ENCODE results near the gene ZNF521. TPM values are rescaled to one million over a fixed set of nuclear protein-coding genes. Genes with fewer than 3 reads are reported as not detected.

ZNF521 gene
- total and polyA plus RNA-seq, 2 donors (not counting 3 experiments of a cell fraction or from before 2014, with no cell fraction given), result 111 to 168 TPM

DNA sequence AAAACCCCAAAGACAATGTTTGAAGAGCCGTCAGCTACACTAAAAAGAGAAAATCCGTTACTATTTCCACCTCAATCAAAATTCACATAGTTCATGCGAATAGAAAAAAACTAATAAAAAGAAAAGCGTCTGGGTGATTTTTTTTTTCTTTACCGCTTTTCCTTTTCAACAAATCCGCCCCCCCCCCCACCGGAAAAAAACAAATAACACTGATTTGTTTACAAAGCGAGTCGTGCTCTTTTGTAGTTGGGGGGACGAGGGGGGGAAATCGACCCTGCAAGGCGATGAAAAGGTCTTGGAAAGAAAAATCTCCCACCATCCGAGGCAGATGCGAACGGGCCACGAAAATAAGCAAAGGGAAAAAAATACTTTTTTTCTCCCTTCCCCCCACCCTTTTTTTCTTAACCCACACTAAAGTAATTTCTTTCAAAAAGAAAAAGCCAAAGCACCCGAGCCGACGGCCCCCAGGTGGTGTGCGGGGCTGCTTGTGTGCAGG, 638 bp downstream of the ZNF521 start:
- CTCF ChIA-PET, result interaction anchor here (0.7 to 1.3 kb wide), 3 partner anchors 112 to 1686 kb away, joined by 4 to 5 read pairs (median 4); no protein-coding TSS in a partner anchor
- Histone ChIP-seq H3K36me3 (ENCODE audit: control insufficient read depth in 2 of 2, extremely low read depth in 1 of 2, insufficient read depth in 2 of 2, low read length in 2 of 2) (no peaks in the 10 kb centered on the region), H3K27me3 (ENCODE audit: control insufficient read depth in 2 of 2, insufficient read depth in 2 of 2, low read length in 2 of 2) (no peaks in the 10 kb centered on the region), H3K79me2 (ENCODE audit: control insufficient read depth, insufficient read depth, low read length) (peaks cover 56% of the 10 kb centered on the region), H3K4me3 (replicated peaks in 1 of 3; ENCODE audit: insufficient read depth in 1 of 3, low read depth in 1 of 3, low read length in 3 of 3) (peak overlapping the region; percentile 90 to 100 (median 99)), H4K20me1 (replicated peaks; ENCODE audit: control insufficient read depth, extremely low read depth, insufficient read depth, low read length) (peaks cover 5% of the 10 kb centered on the region), H3K4me2 (ENCODE audit: insufficient read depth, low read length) (peak overlapping the region; percentile 73), H3K9me1 (replicated peaks; ENCODE audit: control insufficient read depth, extremely low read depth, insufficient read depth, low read length) (peaks cover 4% of the 10 kb centered on the region), H3K9me3 (replicated peaks; ENCODE audit: control insufficient read depth, insufficient read depth, low read length) (no peaks in the 10 kb centered on the region), H3K4me1 (ENCODE audit: control insufficient read depth, extremely low read depth, insufficient read depth, low read length) (peaks cover 38% of the 10 kb centered on the region), H3K27ac (ENCODE audit: insufficient read depth, low read depth, low read length) (peak overlapping the region; percentile 98), H2AFZ (ENCODE audit: low read depth, low read length) (no peak overlapping the region), H3K9ac (replicated peaks; ENCODE audit: extremely low read depth, insufficient read depth, low read length) (peak overlapping the region; percentile 100)
- dilution Hi-C loops (cut with MboI; ENCODE audit: extremely low pct_ligation_motif_present, low sequenced_read_pairs), result no loop called here
- FAIRE-seq (no peak), DNase-seq (ENCODE audit: low read depth, low spot score) (no peak)
- TF ChIP-seq GATA2 (IDR thresholded peaks at IDR 0.05; ENCODE audit: insufficient read depth, insufficient read length, low read depth, low read length) (no peak), POLR2A (IDR thresholded peaks at IDR 0.05; ENCODE audit: low read depth, low read length) (no peak), CTCF (IDR thresholded peaks at IDR 0.05; ENCODE audit: extremely low read depth in 1 of 2, insufficient read depth in 1 of 2, low read depth in 1 of 2, low read length in 2 of 2) (no peak), EZH2 (IDR thresholded peaks at IDR 0.05; ENCODE audit: borderline replicate concordance, low read depth, low read length, severe bottlenecking) (no peak), FOS (IDR thresholded peaks at IDR 0.05; ENCODE audit: borderline replicate concordance, insufficient read depth, low read length) (no peak), POLR2AphosphoS5 (IDR thresholded peaks at IDR 0.05; ENCODE audit: insufficient read depth, low read depth, low read length) (no peak), MYC (IDR thresholded peaks at IDR 0.05; ENCODE audit: low read depth, low read length) (no peak), JUN (IDR thresholded peaks at IDR 0.05; ENCODE audit: borderline replicate concordance, insufficient read depth, insufficient read length, low read depth) (no peak)
- TF ChIP-seq, protein P1, sequence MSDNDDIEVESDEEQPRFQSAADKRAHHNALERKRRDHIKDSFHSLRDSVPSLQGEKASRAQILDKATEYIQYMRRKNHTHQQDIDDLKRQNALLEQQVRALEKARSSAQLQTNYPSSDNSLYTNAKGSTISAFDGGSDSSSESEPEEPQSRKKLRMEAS (IDR thresholded peaks at IDR 0.05; ENCODE audit: insufficient read depth, insufficient read length), result no peak
- BruUV-seq (replicated peaks), result no TSS peak
- POLR2A ChIA-PET, result interaction anchor here (0.6 to 1.8 kb wide), 7 partner anchors 93 to 544 kb away, joined by 3 to 13 read pairs (median 3); no protein-coding TSS in a partner anchor
- intact Hi-C loops (cut with micrococcal nuclease), result loop anchor here (5.0 kb wide), 5 partner anchors 74 to 749 kb away; no protein-coding TSS in a partner anchor

Data from endothelial cell of umbilical vein (primary cell).